ENCODE results near the gene SLC11A2. TPM values are rescaled to one million over a fixed set of nuclear protein-coding genes. Genes with fewer than 3 reads are reported as not detected.

Gene SLC11A2
- total RNA-seq, 1 donor from 2014 or later: 41.1 TPM

- H3K9me3 Mint-ChIP-seq (ENCODE audit: unreplicated experiment): peaks cover 1% of the 10 kb centered on the region
- no peak for TF ChIP-seq CTCF (IDR thresholded peaks at IDR 0.05; ENCODE audit: partially characterized antibody, unreplicated experiment)
- H3K36me3 Mint-ChIP-seq (ENCODE audit: unreplicated experiment): no peaks in the 10 kb centered on the region
- no peak overlapping the region for H3K4me3 Mint-ChIP-seq (ENCODE audit: unreplicated experiment)
- H3K27ac Mint-ChIP-seq (ENCODE audit: unreplicated experiment): no peak overlapping the region
- no peak for DNase-seq
- H3K27me3 Mint-ChIP-seq (ENCODE audit: unreplicated experiment): no peaks in the 10 kb centered on the region
- H3K4me1 Mint-ChIP-seq (ENCODE audit: low read depth, unreplicated experiment): no peaks in the 10 kb centered on the region
These were observed 28.9 kb upstream of the SLC11A2 start for GRCh38 chr12:51055060-51055459.

GRCh38 chr12:51051787-51052186 is 25.6 kb upstream of the SLC11A2 start:
- DNase-seq: no peak
- TF ChIP-seq CTCF (IDR thresholded peaks at IDR 0.05; ENCODE audit: partially characterized antibody, unreplicated experiment): no peak
- Mint-ChIP-seq H3K9me3 (ENCODE audit: unreplicated experiment) (peaks cover 4% of the 10 kb centered on the region), H3K27me3 (ENCODE audit: unreplicated experiment) (peaks cover 3% of the 10 kb centered on the region), H3K36me3 (ENCODE audit: unreplicated experiment) (no peaks in the 10 kb centered on the region), H3K4me1 (ENCODE audit: low read depth, unreplicated experiment) (peaks cover 5% of the 10 kb centered on the region), H3K4me3 (ENCODE audit: unreplicated experiment) (no peak overlapping the region), H3K27ac (ENCODE audit: unreplicated experiment) (no peak overlapping the region)

- DNase-seq: no peak
- H3K4me3 Mint-ChIP-seq (ENCODE audit: unreplicated experiment): no peak overlapping the region
- H3K9me3 Mint-ChIP-seq (ENCODE audit: unreplicated experiment): peaks cover 4% of the 10 kb centered on the region
- no peak overlapping the region for H3K27ac Mint-ChIP-seq (ENCODE audit: unreplicated experiment)
- no peak for TF ChIP-seq CTCF (IDR thresholded peaks at IDR 0.05; ENCODE audit: partially characterized antibody, unreplicated experiment)
- H3K4me1 Mint-ChIP-seq (ENCODE audit: low read depth, unreplicated experiment): peaks cover 5% of the 10 kb centered on the region
- peaks cover 5% of the 10 kb centered on the region for H3K27me3 Mint-ChIP-seq (ENCODE audit: unreplicated experiment)
- H3K36me3 Mint-ChIP-seq (ENCODE audit: unreplicated experiment): no peaks in the 10 kb centered on the region
These were observed 23.3 kb upstream of the SLC11A2 start for GRCh38 chr12:51049525-51049924.

- no peak for DNase-seq
- Mint-ChIP-seq H3K4me1 (ENCODE audit: low read depth, unreplicated experiment) (peaks cover 5% of the 10 kb centered on the region), H3K4me3 (ENCODE audit: unreplicated experiment) (peak overlapping the region; percentile 97), H3K27ac (ENCODE audit: unreplicated experiment) (peak overlapping the region; percentile 95), H3K9me3 (ENCODE audit: unreplicated experiment) (peaks cover 4% of the 10 kb centered on the region), H3K27me3 (ENCODE audit: unreplicated experiment) (peaks cover 5% of the 10 kb centered on the region), H3K36me3 (ENCODE audit: unreplicated experiment) (no peaks in the 10 kb centered on the region)
- TF ChIP-seq CTCF (IDR thresholded peaks at IDR 0.05; ENCODE audit: partially characterized antibody, unreplicated experiment): no peak
These were observed 22.6 kb upstream of the SLC11A2 start for GRCh38 chr12:51048661-51049251.

GRCh38 chr12:51047655-51048540 is 21.7 kb upstream of the SLC11A2 start, which contains the start of gene LETMD1:
TSS of gene LETMD1 (plus strand) at chr12:51048327. CDS start at chr12:51048357, 30 bp downstream.
- peak within 1 kb of the TSS; percentile 95 for H3K27ac Mint-ChIP-seq (ENCODE audit: unreplicated experiment)
- H3K27me3 Mint-ChIP-seq (ENCODE audit: unreplicated experiment): peaks cover 5% of the 10 kb centered on the region
- H3K36me3 Mint-ChIP-seq (ENCODE audit: unreplicated experiment): no peaks in the 10 kb centered on the region
- H3K9me3 Mint-ChIP-seq (ENCODE audit: unreplicated experiment): peaks cover 4% of the 10 kb centered on the region
- H3K4me1 Mint-ChIP-seq (ENCODE audit: low read depth, unreplicated experiment): peaks cover 5% of the 10 kb centered on the region
- peak within 1 kb of the TSS; percentile 97 for H3K4me3 Mint-ChIP-seq (ENCODE audit: unreplicated experiment)
- peak; percentile 89 for DNase-seq
- TF ChIP-seq CTCF (IDR thresholded peaks at IDR 0.05; ENCODE audit: partially characterized antibody, unreplicated experiment): peak; percentile 85

Data from glutamatergic neuron (in vitro differentiated cells).